Activated CD8-positive, alpha-beta memory T cell treated with anti-CD3 and anti-CD28 coated beads for 36 hours (primary cell): ENCODE measurements around the gene FAM83G. TPM values are rescaled to one million over a fixed set of nuclear protein-coding genes. Genes with fewer than 3 reads are reported as not detected.
"Not testable (repeated sequence)": the region's sequence is repeated elsewhere in the genome, so short reads cannot be mapped to it uniquely, and the experiment has no call there.

Experiments
- CTCF ChIA-PET: fragments of 350-600 bp; sonication (Branson Sonifier 250); formaldehyde crosslinking; loops from one replicate; lab custom pipeline; 2021; ENCODE audit warnings: antibody characterized with exemption; lab: Charles Lee
- POLR2A ChIA-PET: fragments of 350-600 bp; sonication (Branson Sonifier 250); formaldehyde crosslinking; loops from one replicate; lab custom pipeline; 2021; ENCODE audit warnings: antibody characterized with exemption; lab: Charles Lee
- total RNA-seq, 2 experiments: library from RNA; stranded (reverse); gene quantifications; one replicate each; pipeline ENCODE4 v1.2.3, GENCODE V29; 2021

Gene FAM83G
- total RNA-seq, 2 experiments from 2014 or later, result 11.2 to 11.6 TPM

DNA sequence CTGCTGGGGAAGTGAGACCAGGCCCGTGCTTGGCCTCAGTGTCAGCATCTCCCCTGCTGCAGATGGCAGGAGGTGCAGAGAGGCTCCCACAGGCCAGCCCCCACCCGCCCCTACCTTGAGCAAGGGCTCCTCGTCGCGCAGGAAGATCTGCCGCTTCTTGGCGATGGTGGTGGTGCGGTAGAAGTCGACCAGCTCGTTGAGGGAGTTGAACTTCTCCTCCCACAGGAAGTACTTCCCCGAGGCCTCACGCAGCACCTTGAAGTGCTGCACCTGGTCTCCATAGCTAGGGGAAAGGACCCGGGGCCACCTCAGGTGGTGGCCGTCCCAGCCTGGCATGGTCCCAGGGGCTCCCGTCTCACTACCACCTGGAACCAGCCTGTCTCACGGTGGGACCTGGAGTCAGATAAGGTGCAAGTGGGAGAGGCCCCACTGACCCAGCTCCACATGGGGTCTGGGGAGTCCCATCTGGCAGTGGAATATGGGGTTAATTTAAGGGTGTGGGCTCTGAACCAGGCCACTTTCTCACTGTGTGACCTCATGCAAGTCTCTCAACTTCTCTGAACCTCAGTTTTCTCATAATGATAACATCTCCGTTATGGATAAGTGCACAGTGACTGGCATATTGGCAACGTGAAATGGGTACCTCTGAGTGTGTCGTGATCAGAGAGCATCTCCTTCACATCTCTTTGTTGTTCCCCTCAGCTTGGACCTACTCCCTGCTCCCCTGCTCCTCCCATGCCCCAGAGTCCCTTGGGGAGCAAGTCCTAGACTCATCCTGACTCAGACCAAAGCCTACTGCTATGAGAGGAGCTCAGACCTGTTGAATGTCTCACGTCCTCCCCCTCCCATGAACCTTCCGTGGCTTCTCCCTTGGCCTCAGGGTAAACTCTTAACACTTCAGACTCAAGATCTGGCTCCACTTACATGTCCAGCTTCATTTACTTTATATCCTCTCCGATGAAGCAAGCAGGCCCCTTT, 19.8 kb upstream of the FAM83G start:
- POLR2A ChIA-PET, result no interaction called here
- CTCF ChIA-PET, result no interaction called here

GRCh38 chr17:19023209-19023999, 18.8 kb upstream of the FAM83G start:
- ChIA-PET POLR2A (no interaction called here), CTCF (interaction anchor here (0.8 to 1.4 kb wide), 2 partner anchors 10 to 73 kb away, joined by 3 to 5 read pairs; no protein-coding TSS in a partner anchor)

DNA sequence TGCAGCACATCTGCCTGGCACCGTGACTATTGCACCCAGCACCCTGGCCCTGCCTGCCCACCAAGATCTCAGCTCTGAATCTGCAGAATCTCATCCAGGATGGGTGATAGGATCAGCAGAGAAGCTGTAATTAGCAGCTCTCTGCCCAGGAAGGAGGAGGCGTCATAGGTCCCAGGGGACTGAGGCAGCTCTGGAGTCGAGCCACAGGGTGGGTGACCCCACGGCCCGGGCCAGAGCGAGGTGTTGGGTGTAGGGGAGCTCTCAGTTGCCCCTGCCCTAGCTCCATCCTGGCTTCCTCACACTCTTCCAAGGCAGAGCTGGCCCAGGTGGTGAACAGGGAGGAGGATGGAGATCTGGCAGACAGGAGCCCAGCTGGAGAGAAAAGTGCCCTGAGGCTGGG, 18.2 kb upstream of the FAM83G start:
- ChIA-PET POLR2A (no interaction called here), CTCF (interaction anchor here (0.8 to 1.4 kb wide), 2 partner anchors 9 to 72 kb away, joined by 3 to 5 read pairs; no protein-coding TSS in a partner anchor)

DNA sequence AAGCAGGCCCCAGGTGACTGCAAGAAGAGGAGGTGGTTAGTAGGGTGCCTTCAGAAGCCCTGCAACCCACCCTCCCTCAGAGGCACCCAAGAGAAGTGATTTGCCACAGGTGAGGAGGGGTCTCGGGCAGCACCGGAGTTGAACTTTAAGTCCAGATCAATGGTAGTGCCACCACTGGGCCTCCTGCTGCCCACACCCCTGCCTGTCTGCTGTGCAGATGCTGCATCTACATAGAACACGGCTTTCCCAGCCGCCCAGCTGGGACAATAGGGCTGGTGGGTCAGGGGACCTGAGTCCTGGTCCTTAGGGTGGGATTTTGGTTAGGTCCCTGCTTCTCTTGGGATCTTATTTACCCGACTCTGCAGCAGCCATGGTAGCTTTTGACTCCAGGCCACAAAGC, 17.6 kb upstream of the FAM83G start:
- POLR2A ChIA-PET, result no interaction called here

GRCh38 chr17:19021622-19022083, 17.1 kb upstream of the FAM83G start:
- ChIA-PET POLR2A (no interaction called here), CTCF (interaction anchor here (0.8 to 1.4 kb wide), 2 partner anchors 8 to 61 kb away, joined by 3 to 5 read pairs; no protein-coding TSS in a partner anchor)

More for the DNA sequence above, 17.6 kb upstream of the FAM83G start:
- CTCF ChIA-PET, result interaction anchor here (1.4 kb wide), 1 partner anchor 8 kb away, joined by 5 read pairs; no protein-coding TSS in a partner anchor

- POLR2A ChIA-PET, result not testable (repeated sequence)
- CTCF ChIA-PET, result interaction anchor here (0.8 kb wide), 1 partner anchor 60 kb away, joined by 3 read pairs; no protein-coding TSS in a partner anchor
Measured at GRCh38 chr17:19021011-19021621, 16.6 kb upstream of the FAM83G start.

DNA sequence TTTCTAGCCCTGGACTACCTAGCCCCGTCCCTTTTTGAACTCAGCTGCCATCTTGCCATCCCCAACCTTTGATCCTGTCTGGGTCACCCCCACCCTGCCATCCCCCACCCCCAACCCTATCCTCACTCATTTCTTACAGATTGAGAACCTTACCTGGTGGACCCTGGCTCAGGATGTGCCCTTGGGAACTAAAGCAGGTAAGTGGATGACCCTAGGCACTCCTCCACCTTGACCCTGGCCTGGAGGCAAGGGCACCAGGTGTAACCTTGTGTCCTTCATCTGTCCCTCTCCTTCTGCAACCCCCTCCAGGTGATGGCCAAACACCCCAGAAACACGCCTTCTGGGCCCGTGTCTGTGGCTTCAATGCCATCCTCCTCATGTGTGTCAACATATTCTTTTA, 15.5 kb upstream of the FAM83G start:
- ChIA-PET POLR2A (no interaction called here), CTCF (no interaction called here)

DNA sequence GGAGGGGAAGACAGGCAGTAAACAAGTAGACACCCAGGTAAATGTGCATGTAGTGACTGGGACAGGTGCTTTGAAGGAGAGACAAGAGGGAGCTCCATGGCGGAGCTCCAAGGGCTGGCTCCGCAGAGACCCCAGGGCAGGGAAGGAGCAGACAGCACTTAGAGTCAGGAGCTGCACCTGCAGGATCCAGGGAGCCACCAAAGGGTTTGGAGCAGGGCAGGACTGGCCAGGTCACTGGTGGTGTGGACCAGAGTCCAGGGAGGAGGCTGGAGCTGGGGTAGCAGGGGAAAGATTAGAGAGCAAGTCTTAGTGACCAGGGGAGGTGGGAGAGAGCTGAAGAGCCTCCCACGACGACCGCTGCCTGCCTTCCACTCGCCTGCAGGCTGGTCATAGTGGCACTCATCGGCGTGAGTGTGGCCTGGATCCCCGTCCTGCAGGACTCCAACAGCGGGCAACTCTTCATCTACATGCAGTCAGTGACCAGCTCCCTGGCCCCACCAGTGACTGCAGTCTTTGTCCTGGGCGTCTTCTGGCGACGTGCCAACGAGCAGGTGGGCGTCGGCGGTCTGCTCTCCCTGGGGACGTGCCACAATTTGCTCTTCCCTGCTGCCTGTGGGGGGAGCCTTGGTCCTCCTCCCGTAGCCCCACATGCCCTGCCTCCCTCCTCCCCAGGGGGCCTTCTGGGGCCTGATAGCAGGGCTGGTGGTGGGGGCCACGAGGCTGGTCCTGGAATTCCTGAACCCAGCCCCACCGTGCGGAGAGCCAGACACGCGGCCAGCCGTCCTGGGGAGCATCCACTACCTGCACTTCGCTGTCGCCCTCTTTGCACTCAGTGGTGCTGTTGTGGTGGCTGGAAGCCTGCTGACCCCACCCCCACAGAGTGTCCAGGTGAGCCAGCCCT, 14.7 kb upstream of the FAM83G start:
- CTCF ChIA-PET, result no interaction called here
- POLR2A ChIA-PET, result interaction anchor here (1.0 kb wide), 1 partner anchor 13 kb away, joined by 5 read pairs; no protein-coding TSS in a partner anchor

DNA sequence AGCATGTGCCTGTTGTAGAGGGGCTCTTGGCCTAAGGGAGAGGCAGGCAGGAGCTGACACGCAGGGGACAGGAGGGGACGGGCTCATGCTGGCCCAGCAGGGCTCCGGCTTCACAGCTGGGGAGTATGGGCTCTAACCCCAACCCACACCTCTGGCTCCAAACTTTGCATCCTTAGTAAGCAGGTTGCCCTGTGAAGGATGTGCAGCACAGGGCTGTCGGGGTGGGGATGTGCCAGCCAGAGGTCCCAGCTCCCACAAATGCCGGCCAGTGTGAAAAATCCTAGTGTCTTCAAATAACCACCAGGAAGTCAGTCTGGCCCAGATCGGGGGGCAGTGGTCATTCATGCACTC, 14.0 kb upstream of the FAM83G start:
- POLR2A ChIA-PET, result interaction anchor here (1.0 kb wide), 1 partner anchor 13 kb away, joined by 5 read pairs; no protein-coding TSS in a partner anchor
- CTCF ChIA-PET, result no interaction called here

- POLR2A ChIA-PET, result interaction anchor here (1.0 kb wide), 1 partner anchor 12 kb away, joined by 5 read pairs; no protein-coding TSS in a partner anchor
- CTCF ChIA-PET, result no interaction called here
Measured at GRCh38 chr17:19017804-19018599, 13.4 kb upstream of the FAM83G start.

DNA sequence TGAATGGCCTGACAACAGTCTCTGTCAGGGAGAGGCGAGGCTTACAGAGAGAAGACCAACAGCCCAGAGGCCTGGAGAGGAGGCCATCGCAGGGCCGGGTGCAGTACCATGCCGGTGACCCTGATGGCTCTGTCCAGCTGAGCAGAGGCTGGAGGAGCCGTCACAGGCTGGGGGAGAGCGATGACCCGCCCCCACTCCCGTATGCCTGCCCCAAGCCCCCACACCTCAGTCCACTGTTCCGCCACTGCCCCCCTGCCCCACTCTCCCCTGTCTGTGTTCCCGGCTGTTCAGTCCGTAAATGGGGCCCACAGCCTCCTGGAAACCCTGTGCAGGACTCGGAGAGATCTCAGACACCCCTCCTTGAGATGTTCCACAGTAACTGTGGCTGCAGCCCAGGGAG, 12.8 kb upstream of the FAM83G start:
- ChIA-PET POLR2A (no interaction called here), CTCF (no interaction called here)

- ChIA-PET CTCF (no interaction called here), POLR2A (no interaction called here)
Measured at GRCh38 chr17:19016881-19017280, 12.3 kb upstream of the FAM83G start.

- POLR2A ChIA-PET, result no interaction called here
- CTCF ChIA-PET, result no interaction called here
Measured at GRCh38 chr17:19016297-19016696, 11.7 kb upstream of the FAM83G start.

- ChIA-PET CTCF (no interaction called here), POLR2A (no interaction called here)
Measured at GRCh38 chr17:19015428-19015827, 10.9 kb upstream of the FAM83G start.

DNA sequence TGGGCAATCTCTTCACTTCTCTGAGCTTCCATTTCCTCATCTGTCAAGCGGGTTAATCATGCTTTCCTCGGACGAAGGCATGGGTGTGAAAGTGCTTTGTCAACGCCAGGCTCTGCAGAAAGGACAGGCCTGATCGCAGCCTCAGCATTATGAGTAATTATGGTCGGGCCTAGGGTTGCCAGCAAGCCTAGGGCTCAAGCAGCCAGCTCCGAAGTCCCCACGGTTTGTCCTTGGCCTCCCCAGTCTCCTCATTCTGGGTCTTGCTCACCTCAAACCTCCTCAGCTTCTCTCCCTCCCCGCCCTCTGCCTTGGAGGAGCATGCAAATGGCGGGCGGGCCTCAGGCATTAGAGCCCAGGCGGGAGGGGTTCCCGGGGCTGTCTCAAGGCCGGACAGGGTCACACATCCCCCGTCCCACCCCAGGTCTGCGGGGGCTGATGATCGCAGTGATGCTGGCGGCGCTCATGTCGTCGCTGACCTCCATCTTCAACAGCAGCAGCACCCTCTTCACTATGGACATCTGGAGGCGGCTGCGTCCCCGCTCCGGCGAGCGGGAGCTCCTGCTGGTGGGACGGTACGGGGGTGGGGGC, 10.2 kb upstream of the FAM83G start:
- POLR2A ChIA-PET, result no interaction called here

GRCh38 chr17:19013806-19014627, 9.5 kb upstream of the FAM83G start:
- POLR2A ChIA-PET, result no interaction called here
- CTCF ChIA-PET, result interaction anchor here (0.7 to 1.4 kb wide), 2 partner anchors 9 to 53 kb away, joined by 3 to 5 read pairs; no protein-coding TSS in a partner anchor

More for the DNA sequence above, 10.2 kb upstream of the FAM83G start:
- CTCF ChIA-PET, result interaction anchor here (0.7 to 1.4 kb wide), 2 partner anchors 8 to 54 kb away, joined by 3 to 5 read pairs; no protein-coding TSS in a partner anchor
